Upper lobe of left lung (tissue), 4 donors: ENCODE data around the gene C6.

ENCODE experiments used
- EP300 ChIP-seq, 4 donors: sonication (generic); formaldehyde crosslinking; IDR thresholded peaks; one replicate each; pipeline ENCODE4 v1.5.1; 2017; ENCODE audit warnings: antibody characterized with exemption in 4 of 4, control low read depth in 2 of 4
- POLR2AphosphoS5 ChIP-seq, 2 donors: sonication (generic); formaldehyde crosslinking; IDR thresholded peaks; one replicate each; pipeline ENCODE4 v1.5.1; 2017; ENCODE audit warnings: antibody characterized with exemption in 2 of 2
- TF ChIP-seq, protein P1 (sequence below), 6 experiments: fragments of 450-650 bp in 4 of 6; fragments of 200-600 bp in 2 of 6; sonication (generic) in 2 of 6; IDR thresholded peaks; one replicate each; pipeline ENCODE4 v1.5.1; 2016 to 2019; ENCODE audit warnings: antibody characterized with exemption in 6 of 6

DNA sequence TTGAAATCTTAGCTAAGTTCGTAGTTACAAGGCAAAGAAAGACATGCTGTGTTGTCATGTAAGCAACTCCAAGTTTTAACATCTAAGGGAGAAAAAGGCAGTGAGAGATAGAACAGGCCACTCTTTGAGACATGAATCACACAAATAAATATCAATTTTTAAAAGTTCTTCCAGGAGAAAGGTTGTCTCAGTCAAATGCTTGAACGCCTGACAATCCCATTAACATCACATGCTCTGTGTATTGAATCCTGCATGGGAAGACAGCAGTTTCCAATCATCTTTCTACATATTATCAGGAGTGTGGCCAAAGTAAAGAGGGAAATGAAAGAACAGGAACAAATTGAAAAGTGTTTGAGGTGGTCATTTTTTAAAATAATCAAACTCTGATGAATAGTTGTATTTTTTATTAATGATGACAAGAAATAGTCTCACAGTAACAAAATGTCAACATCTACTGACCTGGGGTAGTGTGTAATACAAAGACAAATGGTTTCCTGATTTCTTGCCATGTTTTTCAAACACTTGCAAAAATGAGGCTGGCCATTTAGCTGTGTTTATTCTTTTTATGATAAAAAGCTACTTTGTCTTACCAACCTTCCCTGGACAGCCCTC is 6.4 kb upstream of the C6 start:
- TF ChIP-seq POLR2AphosphoS5 (IDR thresholded peaks at IDR 0.05) (no peak), EP300 (IDR thresholded peaks at IDR 0.05) (no peak)
- TF ChIP-seq, protein P1, sequence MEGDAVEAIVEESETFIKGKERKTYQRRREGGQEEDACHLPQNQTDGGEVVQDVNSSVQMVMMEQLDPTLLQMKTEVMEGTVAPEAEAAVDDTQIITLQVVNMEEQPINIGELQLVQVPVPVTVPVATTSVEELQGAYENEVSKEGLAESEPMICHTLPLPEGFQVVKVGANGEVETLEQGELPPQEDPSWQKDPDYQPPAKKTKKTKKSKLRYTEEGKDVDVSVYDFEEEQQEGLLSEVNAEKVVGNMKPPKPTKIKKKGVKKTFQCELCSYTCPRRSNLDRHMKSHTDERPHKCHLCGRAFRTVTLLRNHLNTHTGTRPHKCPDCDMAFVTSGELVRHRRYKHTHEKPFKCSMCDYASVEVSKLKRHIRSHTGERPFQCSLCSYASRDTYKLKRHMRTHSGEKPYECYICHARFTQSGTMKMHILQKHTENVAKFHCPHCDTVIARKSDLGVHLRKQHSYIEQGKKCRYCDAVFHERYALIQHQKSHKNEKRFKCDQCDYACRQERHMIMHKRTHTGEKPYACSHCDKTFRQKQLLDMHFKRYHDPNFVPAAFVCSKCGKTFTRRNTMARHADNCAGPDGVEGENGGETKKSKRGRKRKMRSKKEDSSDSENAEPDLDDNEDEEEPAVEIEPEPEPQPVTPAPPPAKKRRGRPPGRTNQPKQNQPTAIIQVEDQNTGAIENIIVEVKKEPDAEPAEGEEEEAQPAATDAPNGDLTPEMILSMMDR (IDR thresholded peaks at IDR 0.05), result no peak
